DLD1 (cell line): ENCODE data around the gene CORO2B.
"Not testable (repeated sequence)": the region's sequence is repeated elsewhere in the genome, so short reads cannot be mapped to it uniquely, and the experiment has no call there.

ENCODE experiments used
- in situ Hi-C: cut with HindIII; loops from 2 replicates; pipeline ENCODE4 v1.10.0; 2017; ENCODE audit warnings: low sequenced_read_pairs

The CORO2B gene

GRCh38 chr15:68604840-68605478 lies 26.2 kb downstream of the CORO2B start:
- in situ Hi-C loops: not testable (repeated sequence)

DNA sequence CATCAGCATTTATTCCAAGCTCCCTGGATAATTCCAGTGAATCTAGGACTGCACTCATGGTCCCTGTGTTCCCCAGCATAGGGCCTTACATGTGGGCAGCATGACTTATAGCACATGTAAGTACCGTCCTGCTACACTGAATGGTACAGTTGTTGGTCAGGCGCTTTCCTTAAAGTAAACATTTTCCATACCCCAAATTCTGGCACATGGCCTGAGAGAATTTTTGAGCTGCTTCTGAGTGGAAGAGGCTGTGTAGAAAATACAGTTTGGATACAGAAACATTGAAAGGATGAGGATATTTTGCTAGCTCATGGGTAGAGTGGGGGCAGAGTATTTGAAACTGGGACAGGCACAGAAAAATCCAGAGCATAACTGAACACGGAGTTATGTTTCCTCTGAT lies 27.6 kb downstream of the CORO2B start:
- in situ Hi-C loops: no loop called here

- in situ Hi-C loops: no loop called here
Measured at GRCh38 chr15:68608206-68608843, 29.5 kb downstream of the CORO2B start.

DNA sequence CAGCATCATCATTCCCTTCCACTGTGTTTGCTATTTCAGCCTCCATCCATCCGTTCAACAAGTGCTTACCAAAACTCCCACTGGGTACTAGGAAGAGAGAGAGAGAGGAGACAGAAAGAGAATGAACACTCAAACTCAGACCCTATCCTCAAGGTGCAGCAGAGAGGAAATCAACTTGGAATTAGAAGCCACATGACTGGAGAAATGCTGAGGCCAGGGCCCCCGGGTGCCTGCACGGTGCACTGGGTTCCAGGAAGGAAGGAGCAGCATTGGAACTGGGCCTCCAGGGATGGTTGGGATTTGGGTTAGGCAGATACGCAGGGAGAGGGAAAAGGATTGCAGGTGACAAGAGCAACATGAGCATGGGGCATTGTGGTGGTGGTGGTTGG lies 30.0 kb downstream of the CORO2B start:
- in situ Hi-C loops: no loop called here

- in situ Hi-C loops: no loop called here
Measured at GRCh38 chr15:68609629-68610028, 30.8 kb downstream of the CORO2B start.

DNA sequence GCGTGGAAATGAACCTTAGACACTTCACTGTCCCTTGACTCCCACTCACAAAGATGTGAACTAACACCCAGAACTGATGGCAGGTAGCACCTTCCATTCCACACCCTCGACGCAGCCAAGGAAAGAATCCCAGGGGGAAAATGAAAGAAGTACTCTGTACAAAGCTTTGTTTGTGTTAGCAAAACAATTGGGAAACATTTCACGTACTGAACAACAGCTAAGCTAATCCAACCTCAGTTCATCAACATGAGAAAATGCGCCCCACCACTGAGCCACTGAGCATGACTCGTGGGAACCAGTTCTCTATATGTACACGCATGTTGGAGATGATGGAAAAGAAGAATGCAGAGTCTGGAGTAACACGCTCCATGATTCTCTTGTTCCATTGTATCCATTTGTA lies 32.0 kb downstream of the CORO2B start:
- in situ Hi-C loops: no loop called here

GRCh38 chr15:68612503-68612902 lies 33.7 kb downstream of the CORO2B start:
- in situ Hi-C loops: no loop called here

GRCh38 chr15:68612979-68613740 lies 34.4 kb downstream of the CORO2B start:
- in situ Hi-C loops: no loop called here

- in situ Hi-C loops: no loop called here
Measured at GRCh38 chr15:68614286-68615035, 35.7 kb downstream of the CORO2B start.

DNA sequence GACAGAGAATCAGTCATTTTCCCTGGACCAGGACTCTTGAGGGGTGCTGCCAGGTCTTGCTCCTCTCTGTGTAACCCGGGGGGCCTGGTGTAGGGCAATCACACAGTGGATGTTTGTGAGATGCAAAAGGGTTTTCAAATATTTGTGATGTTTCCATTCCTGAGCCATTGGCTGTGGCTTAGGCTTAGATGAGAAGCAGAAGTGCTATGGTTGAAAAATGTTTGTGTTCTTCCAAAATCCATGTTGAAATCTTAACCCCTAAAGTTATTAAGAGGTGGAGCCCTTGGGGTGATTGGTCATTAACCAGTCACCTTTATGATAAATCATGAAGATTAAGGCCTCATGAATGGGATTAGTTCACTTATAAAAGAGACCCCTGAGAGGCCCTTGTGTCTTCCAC lies 36.5 kb downstream of the CORO2B start:
- in situ Hi-C loops: no loop called here

DNA sequence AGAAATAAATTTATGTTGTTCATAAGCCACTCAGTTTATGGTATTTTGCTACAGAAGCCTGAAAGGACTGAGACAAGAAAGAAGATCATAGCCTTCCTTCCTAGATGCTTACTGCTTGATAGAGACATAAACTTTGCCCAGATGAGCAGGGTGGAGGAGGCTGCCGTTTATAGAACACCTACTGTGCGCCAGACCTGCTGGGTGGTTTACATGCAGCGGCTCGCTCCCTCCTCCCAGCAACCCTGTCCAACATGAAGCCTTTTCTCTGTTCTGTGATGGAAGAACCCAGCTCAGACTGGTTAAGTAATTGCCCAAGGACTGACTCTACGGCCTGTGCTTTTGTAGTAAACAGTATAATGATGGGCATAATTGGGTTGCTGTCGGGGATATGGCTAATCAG lies 37.0 kb downstream of the CORO2B start:
- in situ Hi-C loops: no loop called here

- in situ Hi-C loops: no loop called here
Measured at GRCh38 chr15:68616397-68616796, 37.6 kb downstream of the CORO2B start.

DNA sequence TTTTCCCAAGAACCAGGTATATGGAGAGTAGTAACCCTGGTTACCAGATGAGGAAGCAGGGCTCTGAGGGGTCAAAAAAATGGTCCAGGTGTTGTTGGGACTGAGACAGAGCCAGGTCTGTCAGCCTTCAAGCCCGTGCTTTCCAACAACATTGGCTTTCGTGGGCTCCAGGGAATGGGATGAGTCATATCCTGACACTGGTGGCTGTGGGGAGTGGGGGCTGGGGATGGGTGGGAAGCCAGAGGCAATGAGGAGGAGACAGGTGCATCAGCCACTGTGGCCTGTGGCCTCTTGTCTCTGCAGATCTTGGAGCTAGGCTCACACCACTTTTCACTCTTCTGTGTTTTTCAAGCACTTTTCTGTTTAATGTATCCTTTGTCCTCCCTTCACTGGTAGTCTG lies 38.2 kb downstream of the CORO2B start:
- in situ Hi-C loops: no loop called here

DNA sequence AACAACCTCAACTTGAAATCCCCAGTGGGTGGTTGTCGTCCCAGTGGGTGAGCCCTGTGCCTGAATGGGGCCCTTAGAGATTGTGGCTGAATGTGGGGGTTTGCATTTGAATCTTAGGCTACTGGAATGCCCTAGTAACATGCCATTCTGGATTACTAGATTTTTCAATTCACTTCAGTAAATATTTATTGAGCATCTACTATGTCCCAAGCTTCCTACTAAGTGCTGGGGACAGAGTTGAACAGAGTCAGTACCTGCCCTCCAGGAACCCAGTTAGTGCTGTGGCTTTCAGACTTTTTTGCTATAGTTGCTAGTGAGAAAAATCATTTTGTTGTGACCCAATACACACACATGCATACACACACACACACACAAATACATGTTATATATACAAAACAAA lies 39.0 kb downstream of the CORO2B start:
- in situ Hi-C loops: no loop called here

DNA sequence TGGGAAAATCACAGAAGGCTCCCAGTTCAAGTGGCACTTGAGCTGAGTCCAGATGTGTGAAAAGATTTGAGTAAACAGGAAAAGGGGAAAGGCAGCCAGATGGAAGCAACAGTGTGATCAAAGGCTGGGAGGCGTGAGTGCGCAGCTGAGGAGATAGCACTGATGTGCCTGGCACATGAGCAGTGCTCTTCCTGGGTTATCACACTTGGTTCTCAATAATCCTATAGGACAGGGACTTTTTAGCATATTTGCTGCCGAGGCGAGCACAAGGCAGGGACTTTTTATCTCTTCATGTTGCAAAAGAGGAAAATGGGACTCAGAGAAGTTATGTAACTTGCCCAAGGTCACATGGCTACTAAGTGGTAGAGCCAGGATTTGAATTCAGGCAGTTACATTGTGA lies 39.6 kb downstream of the CORO2B start:
- in situ Hi-C loops: no loop called here

DNA sequence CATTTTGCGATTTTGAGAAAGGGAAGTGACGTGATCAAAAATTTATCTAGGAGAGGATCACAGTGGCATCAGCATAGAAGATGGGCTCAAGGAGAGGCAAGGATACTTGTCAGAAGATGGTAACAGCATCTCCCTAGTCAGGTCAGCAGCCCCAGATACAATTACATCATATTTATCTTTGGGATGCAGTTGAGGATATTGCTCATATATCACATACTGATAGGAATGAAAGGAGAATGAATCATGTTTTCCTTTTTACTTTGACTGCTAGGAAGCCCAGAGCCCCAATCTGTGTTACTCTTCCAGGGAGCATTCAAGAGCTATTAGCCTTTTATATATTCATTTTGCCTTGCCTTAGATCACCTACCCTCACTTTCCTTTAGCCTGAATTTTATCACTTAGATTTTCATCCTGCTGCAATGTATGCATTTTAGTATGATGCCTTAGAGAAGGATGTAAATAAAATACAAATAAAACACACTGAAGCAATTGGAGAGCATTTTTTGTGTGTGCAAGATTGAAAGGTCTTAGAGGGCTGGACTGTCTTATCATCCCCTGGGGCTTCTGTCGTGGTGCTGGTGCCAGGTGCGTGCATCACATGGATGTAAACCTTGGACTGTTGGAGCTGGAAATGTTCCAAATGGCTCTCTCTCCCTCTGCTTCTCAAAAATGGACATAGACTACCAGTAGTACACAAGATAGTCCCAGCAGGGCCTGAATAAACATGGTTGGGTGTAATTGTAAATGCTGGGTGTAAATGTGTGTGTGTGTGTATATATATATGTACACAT lies 40.3 kb downstream of the CORO2B start:
- in situ Hi-C loops: no loop called here

DNA sequence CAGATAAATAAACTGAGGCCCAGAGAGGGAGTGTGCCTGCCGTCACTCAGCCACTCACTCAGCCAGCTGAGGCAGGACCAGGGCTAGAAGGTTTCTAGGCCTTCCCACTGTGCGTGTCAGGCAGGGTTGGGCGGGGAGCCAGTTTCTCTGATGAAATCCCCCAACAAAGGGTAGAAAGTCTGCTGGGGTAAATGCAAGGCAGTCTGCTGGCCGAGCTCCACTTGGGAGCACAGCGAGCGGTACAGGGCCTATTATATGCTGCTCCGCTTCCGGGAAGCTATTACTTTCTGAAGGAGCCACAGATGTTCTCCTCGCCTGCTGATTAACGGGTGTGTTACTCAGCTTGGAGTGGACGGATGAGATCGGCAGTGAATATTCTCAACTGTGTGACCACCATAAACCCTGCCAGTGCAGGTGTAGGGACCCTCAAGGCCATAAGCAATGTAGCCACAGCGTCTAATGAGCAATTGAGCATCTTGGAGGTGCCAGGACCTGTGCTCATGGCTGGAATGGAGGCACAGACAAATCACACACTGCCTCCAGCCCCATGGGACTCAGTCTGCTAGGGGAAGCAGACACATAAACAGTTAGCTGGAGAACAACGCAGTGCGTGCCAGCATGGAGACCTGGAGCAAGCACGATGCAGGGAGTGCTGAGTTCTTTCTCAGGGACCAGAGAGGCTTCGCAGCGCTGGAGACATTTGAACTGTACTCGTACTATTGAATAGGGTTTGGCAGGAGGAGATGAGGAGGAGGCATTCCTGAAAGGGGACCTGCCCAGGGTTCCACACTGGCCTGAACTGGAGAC lies 42.1 kb downstream of the CORO2B start:
- in situ Hi-C loops: no loop called here

GRCh38 chr15:68621535-68621934 lies 42.7 kb downstream of the CORO2B start:
- in situ Hi-C loops: no loop called here

GRCh38 chr15:68623301-68623892 lies 44.6 kb downstream of the CORO2B start:
- in situ Hi-C loops: no loop called here

- in situ Hi-C loops: no loop called here
Measured at GRCh38 chr15:68625853-68626252, 47.1 kb downstream of the CORO2B start.
